A549 (cell line): Measurements from ENCODE around the gene ZFYVE9.

Experiments used
- BHLHE40 ChIP-seq: IDR thresholded peaks from 2 replicates; pipeline ENCODE4 v1.6.1; 2012; ENCODE audit warnings: low read depth, low read length, inconsistent platforms
- CBX2 ChIP-seq: fragments of 200-600 bp; sonication (generic); IDR thresholded peaks from 2 replicates; pipeline ENCODE4 v1.6.1; 2016; ENCODE audit warnings: low read depth, mild to moderate bottlenecking, borderline replicate concordance
- CBX8 ChIP-seq: fragments of 200-600 bp; sonication (generic); IDR thresholded peaks from 2 replicates; pipeline ENCODE4 v1.6.1; 2016
- CEBPB ChIP-seq, 2 experiments: fragments of >200 bp in 1 of 2; sonication (Bioruptor Twin) in 1 of 2; formaldehyde crosslinking in 1 of 2; IDR thresholded peaks; 2 replicates each; pipeline ENCODE4 v1.6.1; 2012 to 2016
- EP300 ChIP-seq, 2 experiments: fragments of >200 bp; sonication (Bioruptor Twin); formaldehyde crosslinking; IDR thresholded peaks; 2 replicates in 1 of 2; 3 replicates in 1 of 2; pipeline ENCODE4 v1.6.1; 2016 to 2017
- MAFK ChIP-seq: fragments of 450-650 bp; IDR thresholded peaks from 2 replicates; pipeline ENCODE4 v1.6.1; 2014; ENCODE audit not compliant: partially characterized antibody
- POLR2A ChIP-seq: IDR thresholded peaks from 2 replicates; pipeline ENCODE4 v1.6.1; 2012; ENCODE audit warnings: mild to moderate bottlenecking, low read length
- RCOR1 ChIP-seq: fragments of 150-350 bp; IDR thresholded peaks from 2 replicates; pipeline ENCODE4 v1.6.1; 2014; ENCODE audit warnings: antibody characterized with exemption, low read length, low read depth
- SMC3 ChIP-seq: fragments of >200 bp; sonication (Bioruptor Twin); formaldehyde crosslinking; IDR thresholded peaks from 3 replicates; pipeline ENCODE4 v1.6.1; 2018; ENCODE audit warnings: inconsistent platforms
- ZC3H11A ChIP-seq: fragments of 450-650 bp; IDR thresholded peaks from 2 replicates; pipeline ENCODE4 v1.6.1; 2014; ENCODE audit warnings: antibody characterized with exemption, mild to moderate bottlenecking
- ZNF302 ChIP-seq: fragments of 250-450 bp; sonication (Bioruptor Pico); IDR thresholded peaks from 2 replicates; pipeline ENCODE4 v1.9.0; 2021; ENCODE audit warnings: inconsistent platforms, mild to moderate bottlenecking, moderate library complexity
- TF ChIP-seq, protein P1 (sequence below): fragments of >200 bp; sonication (Bioruptor Twin); formaldehyde crosslinking; IDR thresholded peaks from 3 replicates; pipeline ENCODE4 v1.5.1; 2016
- TF ChIP-seq, protein P2 (sequence below): fragments of 250-450 bp; sonication (Bioruptor Pico); IDR thresholded peaks from 2 replicates; pipeline ENCODE4 v1.5.0; 2021; ENCODE audit warnings: mild to moderate bottlenecking, moderate library complexity, borderline replicate concordance

DNA sequence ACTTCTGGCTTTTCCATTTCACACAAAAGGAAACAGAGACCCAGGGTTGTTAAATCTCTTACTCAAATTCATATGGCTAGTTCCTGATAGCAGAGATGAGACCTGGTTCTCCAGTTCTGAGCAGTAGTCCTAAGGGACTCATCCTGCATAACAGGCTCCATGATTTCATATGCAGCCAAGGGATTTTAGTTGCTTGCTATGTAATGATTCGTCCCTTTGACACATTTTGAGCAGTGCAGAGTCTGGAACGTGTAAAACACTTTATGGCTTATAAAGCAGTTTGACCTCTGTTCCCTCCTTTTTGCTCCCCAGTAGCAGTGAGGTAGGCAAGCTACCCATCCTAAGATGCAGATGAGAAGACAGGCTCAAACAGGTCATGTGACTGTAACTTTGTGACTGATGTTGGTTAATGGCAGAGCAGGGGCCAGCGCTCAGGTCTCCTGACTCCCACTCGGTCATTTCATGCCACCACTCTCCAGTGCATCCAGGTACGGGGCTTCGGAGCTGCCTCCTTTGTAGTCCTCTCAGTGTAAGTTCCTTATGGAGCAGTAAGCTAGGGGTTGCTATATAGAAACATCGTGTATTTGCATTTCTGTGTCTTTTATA, 199.9 kb downstream of the ZFYVE9 start:
- no peak for TF ChIP-seq CEBPB (IDR thresholded peaks at IDR 0.05)
- TF ChIP-seq EP300 (IDR thresholded peaks at IDR 0.05) = no peak
- no peak for TF ChIP-seq RCOR1
- TF ChIP-seq POLR2A = no peak
- no peak for TF ChIP-seq ZNF302
- TF ChIP-seq BHLHE40 = no peak
- TF ChIP-seq, protein P1, sequence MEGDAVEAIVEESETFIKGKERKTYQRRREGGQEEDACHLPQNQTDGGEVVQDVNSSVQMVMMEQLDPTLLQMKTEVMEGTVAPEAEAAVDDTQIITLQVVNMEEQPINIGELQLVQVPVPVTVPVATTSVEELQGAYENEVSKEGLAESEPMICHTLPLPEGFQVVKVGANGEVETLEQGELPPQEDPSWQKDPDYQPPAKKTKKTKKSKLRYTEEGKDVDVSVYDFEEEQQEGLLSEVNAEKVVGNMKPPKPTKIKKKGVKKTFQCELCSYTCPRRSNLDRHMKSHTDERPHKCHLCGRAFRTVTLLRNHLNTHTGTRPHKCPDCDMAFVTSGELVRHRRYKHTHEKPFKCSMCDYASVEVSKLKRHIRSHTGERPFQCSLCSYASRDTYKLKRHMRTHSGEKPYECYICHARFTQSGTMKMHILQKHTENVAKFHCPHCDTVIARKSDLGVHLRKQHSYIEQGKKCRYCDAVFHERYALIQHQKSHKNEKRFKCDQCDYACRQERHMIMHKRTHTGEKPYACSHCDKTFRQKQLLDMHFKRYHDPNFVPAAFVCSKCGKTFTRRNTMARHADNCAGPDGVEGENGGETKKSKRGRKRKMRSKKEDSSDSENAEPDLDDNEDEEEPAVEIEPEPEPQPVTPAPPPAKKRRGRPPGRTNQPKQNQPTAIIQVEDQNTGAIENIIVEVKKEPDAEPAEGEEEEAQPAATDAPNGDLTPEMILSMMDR = no peak
- TF ChIP-seq ZC3H11A = no peak
- no peak for TF ChIP-seq CBX8
- TF ChIP-seq MAFK = no peak
- TF ChIP-seq SMC3 = no peak
- TF ChIP-seq, protein P2, sequence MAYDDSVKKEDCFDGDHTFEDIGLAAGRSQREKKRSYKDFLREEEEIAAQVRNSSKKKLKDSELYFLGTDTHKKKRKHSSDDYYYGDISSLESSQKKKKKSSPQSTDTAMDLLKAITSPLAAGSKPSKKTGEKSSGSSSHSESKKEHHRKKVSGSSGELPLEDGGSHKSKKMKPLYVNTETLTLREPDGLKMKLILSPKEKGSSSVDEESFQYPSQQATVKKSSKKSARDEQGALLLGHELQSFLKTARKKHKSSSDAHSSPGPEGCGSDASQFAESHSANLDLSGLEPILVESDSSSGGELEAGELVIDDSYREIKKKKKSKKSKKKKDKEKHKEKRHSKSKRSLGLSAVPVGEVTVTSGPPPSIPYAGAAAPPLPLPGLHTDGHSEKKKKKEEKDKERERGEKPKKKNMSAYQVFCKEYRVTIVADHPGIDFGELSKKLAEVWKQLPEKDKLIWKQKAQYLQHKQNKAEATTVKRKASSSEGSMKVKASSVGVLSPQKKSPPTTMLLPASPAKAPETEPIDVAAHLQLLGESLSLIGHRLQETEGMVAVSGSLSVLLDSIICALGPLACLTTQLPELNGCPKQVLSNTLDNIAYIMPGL (CRISPR knock-in tag) = no peak
- no peak for TF ChIP-seq CBX2
